Suprapubic skin (tissue), 3 donors: ENCODE measurements around the gene PHYKPL.

Source experiments
- CTCF ChIP-seq, 2 donors: fragments of 200-600 bp in 1 of 2; fragments of 450-650 bp in 1 of 2; sonication (generic) in 1 of 2; IDR thresholded peaks; one replicate each; pipeline ENCODE4 v1.5.1; 2016 to 2019; ENCODE audit warnings: antibody characterized with exemption in 2 of 2, mild to moderate bottlenecking in 1 of 2, moderate library complexity in 1 of 2
- EP300 ChIP-seq: sonication (generic); formaldehyde crosslinking; IDR thresholded peaks from one replicate; pipeline ENCODE4 v1.6.1; 2017; ENCODE audit warnings: antibody characterized with exemption
- POLR2A ChIP-seq, 2 donors: fragments of 450-650 bp; IDR thresholded peaks; one replicate each; pipeline ENCODE4 v1.6.1; 2017; ENCODE audit warnings: antibody characterized with exemption in 2 of 2, mild to moderate bottlenecking in 2 of 2, moderate library complexity in 2 of 2

- no peak for TF ChIP-seq CTCF (IDR thresholded peaks at IDR 0.05)
- no peak for TF ChIP-seq POLR2A (IDR thresholded peaks at IDR 0.05)
- no peak for TF ChIP-seq EP300
Measured at GRCh38 chr5:178244576-178244975, 12.0 kb upstream of the PHYKPL start.
